ENCODE measurements around the gene RASSF1.

Gene RASSF1

DNA sequence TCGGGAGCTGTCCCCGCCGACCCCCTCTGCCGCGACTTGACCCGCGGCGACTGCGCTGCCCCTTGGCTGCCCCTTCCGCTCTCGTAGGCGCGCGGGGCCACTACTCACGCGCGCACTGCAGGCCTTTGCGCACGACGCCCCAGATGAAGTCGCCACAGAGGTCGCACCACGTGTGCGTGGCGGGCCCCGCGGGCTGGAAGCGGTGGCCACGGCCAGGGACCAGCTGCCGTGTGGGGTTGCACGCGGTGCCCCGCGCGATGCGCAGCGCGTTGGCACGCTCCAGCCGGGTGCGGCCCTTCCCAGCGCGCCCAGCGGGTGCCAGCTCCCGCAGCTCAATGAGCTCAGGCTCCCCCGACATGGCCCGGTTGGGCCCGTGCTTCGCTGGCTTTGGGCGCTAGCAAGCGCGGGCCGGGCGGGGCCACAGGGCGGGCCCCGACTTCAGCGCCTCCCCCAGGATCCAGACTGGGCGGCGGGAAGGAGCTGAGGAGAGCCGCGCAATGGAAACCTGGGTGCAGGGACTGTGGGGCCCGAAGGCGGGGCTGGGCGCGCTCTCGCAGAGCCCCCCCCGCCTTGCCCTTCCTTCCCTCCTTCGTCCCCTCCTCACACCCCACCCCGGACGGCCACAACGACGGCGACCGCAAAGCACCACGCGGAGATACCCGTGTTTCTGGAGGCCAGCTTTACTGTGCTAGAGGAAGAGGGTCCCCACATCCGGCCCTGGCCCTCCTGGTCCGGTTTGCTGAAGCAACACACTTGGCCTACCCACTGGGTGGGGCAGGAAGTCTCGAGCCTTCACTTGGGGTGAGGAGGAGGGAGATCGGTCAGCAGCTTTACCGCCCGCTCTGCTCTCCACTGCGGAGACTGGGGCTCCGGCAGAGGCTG lies at the start of gene RASSF1:
TSS of gene RASSF1 (minus strand) at position 389 of the 882 bp plus-strand sequence. CDS start at position 358, 31 bp downstream.
- peak; percentile 12 to 17 for ATAC-seq

- ATAC-seq: no peak
Observed at GRCh38 chr3:50389414-50389767, 48.8 kb upstream of the RASSF1 start.

DNA sequence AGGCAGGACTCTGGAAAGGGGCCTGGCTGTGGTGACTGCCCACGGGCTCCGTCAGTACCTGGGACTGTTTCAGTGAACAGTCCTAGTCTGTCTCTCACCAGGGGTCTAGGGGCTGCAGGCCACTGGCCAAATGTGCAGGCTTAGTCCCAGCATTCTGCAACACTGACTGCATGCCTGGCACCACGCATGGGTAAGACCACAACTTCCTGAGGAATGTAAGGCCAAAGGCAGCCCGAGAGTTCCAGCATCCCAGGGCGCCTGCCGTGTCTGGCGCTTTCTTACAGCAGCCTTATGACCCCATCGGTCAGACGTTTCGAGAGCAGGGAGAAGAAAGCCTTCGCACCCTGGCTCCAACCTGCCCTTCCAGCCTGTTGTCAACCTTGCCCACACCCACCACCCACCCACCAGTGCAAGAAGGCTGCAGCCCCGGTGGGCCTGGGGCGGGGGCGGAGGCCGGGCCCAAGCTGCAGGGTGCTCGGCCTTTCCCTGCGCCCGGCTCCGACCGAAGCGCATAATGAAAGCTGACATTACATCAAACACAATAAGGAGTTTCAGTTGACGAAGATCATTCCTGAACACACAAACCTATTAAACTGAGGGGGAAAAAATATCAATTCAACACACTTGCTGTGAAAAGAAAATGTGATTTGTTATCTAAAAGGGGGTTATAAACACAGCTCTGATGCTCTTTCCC lies 48.2 kb upstream of the RASSF1 start:
- no peak for ATAC-seq

GRCh38 chr3:50388016-50388719 lies 47.5 kb upstream of the RASSF1 start:
- ATAC-seq: no peak

GRCh38 chr3:50385754-50386153 lies 45.1 kb upstream of the RASSF1 start:
- ATAC-seq: no peak

- ATAC-seq: no peak
Observed at GRCh38 chr3:50383750-50384149, 43.1 kb upstream of the RASSF1 start.

- no peak for ATAC-seq
Observed at GRCh38 chr3:50382722-50383121, 42.1 kb upstream of the RASSF1 start.

- ATAC-seq: no peak
Observed at GRCh38 chr3:50381383-50381782, 40.7 kb upstream of the RASSF1 start.

DNA sequence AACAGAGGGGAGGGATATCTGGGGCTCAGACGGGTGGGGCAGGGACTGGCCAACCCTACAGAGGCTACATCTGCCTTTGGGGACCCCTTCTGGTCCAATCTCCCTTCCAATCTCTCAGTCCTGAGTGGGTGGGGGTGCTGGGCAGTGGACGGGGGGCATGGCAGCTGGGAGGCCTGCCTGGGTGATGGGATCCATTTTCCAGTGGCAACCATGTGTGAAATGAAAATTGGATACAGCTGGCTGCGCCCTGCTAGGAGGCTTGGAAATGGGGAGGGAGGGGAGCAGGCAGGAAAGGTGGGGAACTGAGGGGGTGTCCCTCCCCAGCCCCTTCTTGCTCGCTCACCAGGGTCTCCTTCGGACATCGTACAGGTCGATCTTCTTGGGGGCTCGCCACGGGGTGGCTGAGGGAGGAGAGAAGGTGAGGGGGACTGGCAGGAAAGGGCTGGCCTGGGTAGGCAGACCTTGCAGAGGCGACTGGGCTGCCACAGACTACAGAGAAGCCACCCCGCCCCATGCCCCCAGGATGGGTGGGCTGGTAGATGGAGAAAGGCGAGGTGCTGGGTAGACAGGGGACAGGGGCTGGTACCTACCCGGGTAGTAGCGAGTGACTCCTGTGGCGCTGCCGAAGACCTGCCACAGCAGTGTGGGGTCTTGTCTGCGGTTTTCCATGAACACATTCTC lies 39.9 kb upstream of the RASSF1 start:
- ATAC-seq: no peak

GRCh38 chr3:50378757-50379156 lies 38.1 kb upstream of the RASSF1 start:
- ATAC-seq: no peak

GRCh38 chr3:50378024-50378423 lies 37.4 kb upstream of the RASSF1 start:
- no peak for ATAC-seq

- ATAC-seq: no peak
Observed at GRCh38 chr3:50375258-50375931, 34.8 kb upstream of the RASSF1 start.

DNA sequence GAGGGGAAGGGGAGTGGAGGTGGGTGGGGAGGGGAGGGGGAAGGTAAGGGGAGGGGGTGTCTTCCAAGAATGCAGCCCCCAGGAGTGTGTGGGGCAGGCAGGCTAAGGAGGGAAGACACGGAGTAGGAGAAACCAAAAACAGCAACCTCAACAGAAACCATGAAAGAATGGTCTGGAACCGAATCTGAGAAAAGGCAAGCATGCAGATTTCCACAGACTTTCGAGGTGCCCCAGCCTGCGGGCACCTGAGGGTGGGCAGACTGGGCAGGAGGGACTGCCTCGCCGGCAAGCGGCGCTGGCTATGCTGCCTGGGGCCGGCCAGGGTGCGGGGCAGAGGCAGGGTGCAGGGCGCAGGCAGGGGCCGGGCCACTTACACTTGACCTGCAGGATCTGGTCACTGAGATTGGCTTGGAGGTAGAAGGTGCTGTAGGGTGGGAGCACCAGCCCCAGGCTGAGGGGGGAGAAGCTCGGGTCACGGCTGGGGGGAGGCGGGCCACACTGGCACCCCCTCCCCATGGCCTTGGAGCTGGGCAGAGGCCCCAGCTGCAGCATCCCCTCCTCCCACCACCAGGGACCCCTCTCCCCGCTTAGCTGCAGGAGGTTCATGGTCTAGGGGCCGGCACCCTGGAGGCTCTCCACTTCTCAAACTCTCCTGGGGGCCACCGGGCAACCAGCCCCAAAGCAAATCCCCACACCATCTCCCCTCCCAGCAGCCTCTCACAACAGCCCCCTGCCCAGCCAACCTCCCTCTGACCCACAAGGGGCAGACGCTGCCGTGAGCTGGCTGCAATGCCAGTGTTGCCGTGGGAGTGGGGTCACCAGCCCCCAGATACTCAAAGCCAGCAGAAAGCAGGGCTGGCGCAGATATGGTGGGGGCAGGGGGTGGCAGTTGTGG lies 34.0 kb upstream of the RASSF1 start:
- ATAC-seq: no peak

DNA sequence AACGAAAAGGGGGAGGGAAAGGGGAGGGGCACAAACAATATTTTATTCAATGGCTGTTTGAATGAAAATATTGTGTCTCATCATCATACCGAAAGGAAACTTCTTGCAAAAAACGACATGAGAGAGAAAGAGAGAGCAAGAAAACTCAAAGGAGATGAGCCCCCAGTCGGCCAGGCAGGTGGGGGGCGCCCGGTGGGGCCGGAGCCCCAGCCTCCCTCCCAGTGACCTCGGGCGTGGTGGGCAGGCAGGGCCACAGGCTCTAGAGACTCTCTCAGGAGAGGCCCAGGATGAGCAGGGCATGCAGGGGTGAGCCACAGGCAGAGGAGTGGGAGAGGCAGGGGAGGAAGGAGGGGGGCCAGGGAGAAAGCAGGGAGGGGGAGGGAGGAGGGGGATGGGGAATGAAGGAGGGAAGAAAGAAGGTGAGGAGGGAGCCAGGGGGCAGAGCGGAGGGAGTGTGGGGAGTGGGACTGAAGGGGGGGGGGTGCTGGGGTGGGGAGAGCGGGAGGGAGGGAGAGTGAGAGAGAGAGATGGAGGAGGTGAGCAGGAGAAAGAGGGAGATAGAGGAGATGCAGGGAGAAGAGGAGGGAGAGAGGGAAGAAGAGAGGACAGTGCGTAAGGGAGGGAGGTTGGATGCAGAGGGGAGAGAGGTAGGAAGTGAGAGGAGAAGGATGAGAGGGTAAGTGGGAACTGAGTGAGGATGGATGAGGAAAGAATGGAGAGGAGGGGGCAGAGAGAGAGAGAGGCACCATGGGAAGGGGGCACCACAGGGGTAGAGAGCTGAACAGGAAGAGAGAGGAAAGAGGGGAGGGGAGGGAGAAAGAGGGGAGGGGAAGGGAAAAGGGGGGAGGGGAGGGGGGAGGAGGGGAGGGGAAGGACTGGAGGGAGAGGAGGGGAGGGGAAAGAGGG lies 32.8 kb upstream of the RASSF1 start:
- ATAC-seq: no peak

DNA sequence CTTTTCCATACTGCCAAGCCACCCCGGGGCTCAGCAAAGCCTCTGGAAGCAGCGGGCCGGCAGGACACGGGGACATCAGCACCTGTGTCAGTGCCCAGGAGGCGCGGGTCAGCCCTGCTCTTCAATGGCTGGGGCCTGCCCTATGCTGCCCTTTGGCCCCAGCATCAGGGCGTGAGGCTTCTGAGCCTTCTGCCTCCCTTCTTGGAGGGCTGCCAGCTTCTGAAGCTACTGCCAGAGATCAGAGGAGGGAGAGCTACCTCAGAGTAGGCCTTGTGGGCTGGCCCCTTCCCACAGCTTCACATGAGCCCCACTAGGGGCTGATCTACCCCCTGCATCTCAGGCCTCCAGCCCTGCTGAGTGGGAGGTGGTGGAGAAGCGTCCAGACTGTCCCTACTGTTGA lies 31.7 kb upstream of the RASSF1 start:
- ATAC-seq: no peak

GRCh38 chr3:50371133-50371685 lies 30.6 kb upstream of the RASSF1 start:
- ATAC-seq: no peak

- ATAC-seq: no peak
Observed at GRCh38 chr3:50370594-50370993, 30.0 kb upstream of the RASSF1 start.

DNA sequence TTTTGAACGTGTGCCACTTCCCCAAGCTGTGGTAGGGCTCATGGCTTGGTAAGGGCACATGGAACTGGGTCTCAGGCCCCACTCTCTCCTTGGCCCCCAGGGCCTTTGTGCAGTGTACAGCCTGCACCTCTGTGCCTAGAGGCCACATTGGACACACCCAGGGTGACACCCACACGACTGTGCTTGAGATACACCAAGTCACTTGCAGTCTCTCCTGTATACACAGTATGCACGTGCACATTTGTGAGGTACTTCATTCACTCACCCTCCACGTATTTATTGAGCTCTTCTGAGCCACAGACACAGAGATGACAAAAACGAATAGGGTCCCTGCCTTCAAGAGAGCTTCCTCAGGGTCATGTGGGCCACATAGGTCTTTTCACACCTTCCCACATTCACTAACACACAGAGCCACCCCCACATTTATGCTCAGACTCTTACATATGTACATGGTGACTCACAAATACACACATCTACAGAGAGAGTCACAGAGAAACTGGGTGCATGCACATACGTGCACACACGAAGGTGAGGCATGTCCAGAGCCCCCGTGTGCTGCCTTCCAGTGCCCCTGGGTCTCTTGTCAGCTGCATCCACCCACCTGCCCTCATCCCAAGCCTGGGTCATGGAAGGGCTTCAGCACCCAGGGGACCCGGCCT lies 28.5 kb upstream of the RASSF1 start:
- no peak for ATAC-seq

GRCh38 chr3:50365842-50366220 lies 25.2 kb upstream of the RASSF1 start:
- no peak for ATAC-seq

Data from activated CD4-positive, CD25-positive, alpha-beta regulatory T cell treated with anti-CD3 and anti-CD28 coated beads, Interleukin-2, amount 50 U/mL, for 24 hours (primary cell).